Measurements from ENCODE around the gene IFT172.

- TF ChIP-seq, protein P1, sequence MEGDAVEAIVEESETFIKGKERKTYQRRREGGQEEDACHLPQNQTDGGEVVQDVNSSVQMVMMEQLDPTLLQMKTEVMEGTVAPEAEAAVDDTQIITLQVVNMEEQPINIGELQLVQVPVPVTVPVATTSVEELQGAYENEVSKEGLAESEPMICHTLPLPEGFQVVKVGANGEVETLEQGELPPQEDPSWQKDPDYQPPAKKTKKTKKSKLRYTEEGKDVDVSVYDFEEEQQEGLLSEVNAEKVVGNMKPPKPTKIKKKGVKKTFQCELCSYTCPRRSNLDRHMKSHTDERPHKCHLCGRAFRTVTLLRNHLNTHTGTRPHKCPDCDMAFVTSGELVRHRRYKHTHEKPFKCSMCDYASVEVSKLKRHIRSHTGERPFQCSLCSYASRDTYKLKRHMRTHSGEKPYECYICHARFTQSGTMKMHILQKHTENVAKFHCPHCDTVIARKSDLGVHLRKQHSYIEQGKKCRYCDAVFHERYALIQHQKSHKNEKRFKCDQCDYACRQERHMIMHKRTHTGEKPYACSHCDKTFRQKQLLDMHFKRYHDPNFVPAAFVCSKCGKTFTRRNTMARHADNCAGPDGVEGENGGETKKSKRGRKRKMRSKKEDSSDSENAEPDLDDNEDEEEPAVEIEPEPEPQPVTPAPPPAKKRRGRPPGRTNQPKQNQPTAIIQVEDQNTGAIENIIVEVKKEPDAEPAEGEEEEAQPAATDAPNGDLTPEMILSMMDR (IDR thresholded peaks at IDR 0.05): no peak
- no peak for TF ChIP-seq POLR2AphosphoS5 (IDR thresholded peaks at IDR 0.05)
Observed at GRCh38 chr2:27495840-27496356, 6.4 kb upstream of the IFT172 start.

Data from esophagus muscularis mucosa (tissue), 3 donors.